Esophagus muscularis mucosa (tissue), 4 donors: ENCODE results near the gene BTBD19. TPM values are rescaled to one million over a fixed set of nuclear protein-coding genes. Genes with fewer than 3 reads are reported as not detected.

ENCODE experiments used
- DNase-seq: peaks from one replicate; pipeline ENCODE4 v3.0.0-alpha.2; 2017; ENCODE audit errors: extremely low spot score
- H3K27ac ChIP-seq, 4 donors: fragments of 200-600 bp; sonication (generic); replicated peaks in 1 of 4; 1 replicate in 3 of 4; 2 replicates in 1 of 4; pipeline ENCODE4 v1.5.1; 2016 to 2019; ENCODE audit warnings: mild to moderate bottlenecking in 1 of 4
- H3K27me3 ChIP-seq, 4 donors: fragments of 200-600 bp; sonication (generic); one replicate each; pipeline versions ENCODE4 v1.5.1 to v1.6.0; 2016 to 2019
- H3K36me3 ChIP-seq, 4 donors: fragments of 200-600 bp; sonication (generic); one replicate each; pipeline ENCODE4 v1.5.1; 2016 to 2019
- H3K4me1 ChIP-seq, 4 donors: fragments of 200-600 bp; sonication (generic); one replicate each; pipeline ENCODE4 v1.5.1; 2016 to 2019
- H3K4me3 ChIP-seq, 4 donors: fragments of 200-600 bp; sonication (generic); 1 replicate in 2 of 4; 2 replicates in 2 of 4; pipeline ENCODE4 v1.5.1; 2016 to 2019; ENCODE audit warnings: mild to moderate bottlenecking in 4 of 4, moderate library complexity in 1 of 4
- H3K9me3 ChIP-seq, 4 donors: fragments of 200-600 bp; sonication (generic); 1 replicate in 3 of 4; 2 replicates in 1 of 4; pipeline ENCODE4 v1.5.1; 2016 to 2019
- CTCF ChIP-seq, 3 experiments: fragments of 200-600 bp in 2 of 3; fragments of 450-650 bp in 1 of 3; sonication (generic) in 2 of 3; IDR thresholded peaks; one replicate each; pipeline ENCODE4 v1.5.1; 2017 to 2019; ENCODE audit warnings: antibody characterized with exemption in 3 of 3, mild to moderate bottlenecking in 2 of 3, moderate library complexity in 1 of 3
- EP300 ChIP-seq: sonication (generic); formaldehyde crosslinking; IDR thresholded peaks from one replicate; pipeline ENCODE4 v1.6.1; 2017; ENCODE audit warnings: antibody characterized with exemption
- POLR2A ChIP-seq: fragments of 450-650 bp; IDR thresholded peaks from one replicate; pipeline ENCODE4 v1.6.1; 2017; ENCODE audit warnings: antibody characterized with exemption, moderate library complexity, mild to moderate bottlenecking, low read depth
- POLR2AphosphoS5 ChIP-seq, 2 donors: sonication (generic); formaldehyde crosslinking; IDR thresholded peaks; one replicate each; pipeline ENCODE4 v1.6.1; 2017; ENCODE audit warnings: antibody characterized with exemption in 2 of 2
- WGBS: methylation state at CpG from one replicate; pipeline ENCODE4 v1.1.5; 2018; 5-methylcytosine and 5-hydroxymethylcytosine counted together
- intact Hi-C: fragments of 100-400 bp; cut with DNase I; formaldehyde crosslinking; loops from one replicate; pipeline ENCODE4 v1.15.1; 2023
- total RNA-seq, 4 donors: library from RNA; depleted of rRNA; stranded (reverse); fragments of >200 nt; gene quantifications; one replicate each; pipeline versions ENCODE4 v1.1.0 to v1.2.1, GENCODE V29; 2016

BTBD19 gene
- total RNA-seq, 4 donors from 2014 or later: 2.7 to 6.6 (median 3.4) TPM

- intact Hi-C loops: no loop called here
- Histone ChIP-seq H3K27me3 (no peaks in the 10 kb centered on the region), H3K9me3 (no peaks in the 10 kb centered on the region), H3K4me3 (peak overlapping the region; percentile 59 to 72 (median 62)), H3K4me1 (peaks cover 18 to 33% (median 32%) of the 10 kb centered on the region in 4 donors), H3K36me3 (peaks cover 0 to 8% (median 0%) of the 10 kb centered on the region in 4 donors), H3K27ac (peak overlapping the region; percentile 89 to 96 (median 92))
- 5% methylated on average over 13 of the region's 13 CpGs for WGBS
- no peak for DNase-seq
- TF ChIP-seq POLR2A (no peak), POLR2AphosphoS5 (IDR thresholded peaks at IDR 0.05) (no peak), CTCF (IDR thresholded peaks at IDR 0.05) (no peak), EP300 (no peak)
These were observed 10.9 kb downstream of the BTBD19 start for GRCh38 chr1:44819196-44819607.

GRCh38 chr1:44819608-44820327 is 11.4 kb downstream of the BTBD19 start:
- H3K27me3 ChIP-seq: no peaks in the 10 kb centered on the region
- TF ChIP-seq CTCF (IDR thresholded peaks at IDR 0.05): peak in 2 of 3 experiments; percentile 5 to 48
- TF ChIP-seq EP300: no peak
- peak; percentile 96 for TF ChIP-seq POLR2A
- peak; percentile 85 to 99 for TF ChIP-seq POLR2AphosphoS5 (IDR thresholded peaks at IDR 0.05)
- H3K9me3 ChIP-seq: no peaks in the 10 kb centered on the region
- H3K36me3 ChIP-seq: peaks cover 0 to 5% (median 0%) of the 10 kb centered on the region in 4 donors
- no peak for DNase-seq
- WGBS: 4% methylated on average over 31 of the region's 33 CpGs
- peaks cover 18 to 30% (median 26%) of the 10 kb centered on the region in 4 donors for H3K4me1 ChIP-seq
- intact Hi-C loops: loop anchor here (5.0 kb wide), 1 partner anchor 32 kb away; the partner anchor contains the start of gene BEST4
- peak overlapping the region; percentile 89 to 96 (median 92) for H3K27ac ChIP-seq
- peak overlapping the region; percentile 59 to 72 (median 62) for H3K4me3 ChIP-seq

- intact Hi-C loops: loop anchor here (5.0 kb wide), 1 partner anchor 33 kb away; the partner anchor contains the start of gene BEST4
These were observed 12.3 kb downstream of the BTBD19 start for GRCh38 chr1:44820328-44821239.

More at GRCh38 chr1:44820328-44821239, 12.3 kb downstream of the BTBD19 start:
- TF ChIP-seq POLR2A (no peak), POLR2AphosphoS5 (IDR thresholded peaks at IDR 0.05) (no peak), CTCF (IDR thresholded peaks at IDR 0.05) (peak in 1 of 3 experiments; percentile 13), EP300 (no peak)
- WGBS: 43% methylated on average over 17 of the region's 25 CpGs
- Histone ChIP-seq H3K9me3 (no peaks in the 10 kb centered on the region), H3K27ac (peak overlapping the region; percentile 89 to 96 (median 92)), H3K4me1 (peaks cover 18 to 30% (median 26%) of the 10 kb centered on the region in 4 donors), H3K27me3 (no peaks in the 10 kb centered on the region), H3K36me3 (no peaks in the 10 kb centered on the region), H3K4me3 (peak overlapping the region; percentile 59 to 72 (median 62))
- no peak for DNase-seq
